Non-pigmented ciliary epithelial cell (primary cell): Measurements from ENCODE around the gene FAM78A.
A peak's percentile ranks its signal among the peaks of the same experiment; 100 is the strongest.
"Not testable (repeated sequence)": the region's sequence is repeated elsewhere in the genome, so short reads cannot be mapped to it uniquely, and the experiment has no call there.

ENCODE experiments used
- DNase-seq: peaks from one replicate; pipeline ENCODE4 v3.0.0-alpha.2; 2010; ENCODE audit warnings: low read depth

Gene FAM78A

DNA sequence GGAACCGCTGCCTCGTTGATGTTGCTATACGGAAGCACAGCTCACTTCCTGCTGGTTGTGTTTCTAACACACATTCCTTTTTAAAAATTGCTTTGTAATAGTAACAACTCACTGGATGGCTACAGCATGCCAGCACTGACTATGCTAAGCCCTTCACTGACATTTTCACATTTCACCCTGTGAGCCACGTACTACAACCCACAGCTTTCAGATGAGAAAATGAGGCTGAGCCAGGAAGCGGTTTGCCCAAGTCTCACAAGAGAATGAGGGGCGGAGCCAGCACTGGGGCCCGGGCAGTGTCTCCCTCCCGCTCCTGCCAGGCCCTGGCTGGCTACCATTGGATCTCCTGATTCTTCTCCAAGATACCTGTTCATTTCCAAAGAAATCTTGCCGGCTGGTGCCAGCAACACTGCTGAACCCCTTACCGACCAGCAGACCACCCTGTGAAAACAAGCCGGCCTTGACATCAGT lies 38.3 kb downstream of the FAM78A start:
- DNase-seq, result peak; percentile 67

DNA sequence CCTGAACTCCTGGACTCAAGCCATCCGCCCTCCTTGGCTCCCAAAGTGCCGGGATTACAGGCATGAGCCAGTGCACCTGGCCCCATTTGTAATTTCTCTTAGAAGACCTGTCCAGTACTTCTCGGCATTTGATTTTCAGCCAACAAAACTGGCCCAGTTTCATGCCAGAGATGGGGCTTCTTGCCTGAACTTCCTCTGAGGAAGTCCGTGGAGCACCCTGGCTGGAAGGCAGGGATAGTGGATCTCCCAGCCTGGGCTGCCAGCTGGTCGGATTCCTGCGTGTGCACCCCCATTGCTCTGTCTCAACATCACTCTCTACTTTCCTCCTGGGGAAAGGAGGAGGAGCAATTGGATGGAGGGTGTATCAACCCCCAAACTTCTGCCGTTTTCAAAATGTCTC lies 39.0 kb downstream of the FAM78A start:
- DNase-seq, result no peak

DNA sequence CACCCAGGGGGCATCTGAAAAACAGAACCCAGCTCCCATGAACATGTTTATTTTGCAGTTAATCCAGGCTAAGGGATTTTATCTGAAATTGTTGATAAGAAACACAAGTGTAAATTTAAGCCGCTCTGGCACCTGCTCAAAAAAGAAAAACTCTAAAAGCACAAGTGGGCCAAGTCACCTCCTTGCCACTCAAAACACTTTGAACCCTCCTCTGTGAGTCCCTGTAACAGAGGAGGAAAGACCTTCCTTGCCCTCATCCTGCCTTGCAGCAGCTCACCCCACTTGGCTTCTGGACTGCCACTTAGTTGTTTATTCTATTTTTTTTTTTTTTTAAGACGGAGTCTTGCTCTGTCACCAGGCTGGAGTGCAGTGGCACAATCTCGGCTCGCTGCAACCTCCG lies 39.5 kb downstream of the FAM78A start:
- DNase-seq, result no peak

DNA sequence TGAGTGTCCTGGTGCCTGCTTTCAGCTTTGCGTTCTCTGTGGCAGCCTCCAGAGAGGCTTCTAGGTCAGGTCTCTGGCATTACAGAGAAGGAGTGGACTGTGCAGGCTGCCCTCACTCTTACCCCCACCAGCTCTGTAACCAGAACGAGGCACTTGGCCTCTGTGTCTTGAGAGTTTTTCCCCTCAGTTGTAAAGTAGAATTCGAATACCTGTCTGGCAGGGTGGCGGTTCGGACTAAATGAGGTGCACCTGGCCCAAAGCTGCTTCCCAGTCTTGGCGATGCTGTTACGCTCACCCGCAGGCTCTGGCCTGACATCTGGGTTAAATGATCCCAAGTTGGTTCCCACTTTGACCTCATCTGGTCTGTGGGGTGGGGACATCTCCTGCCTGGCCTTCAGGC lies 40.1 kb downstream of the FAM78A start:
- DNase-seq, result no peak

DNA sequence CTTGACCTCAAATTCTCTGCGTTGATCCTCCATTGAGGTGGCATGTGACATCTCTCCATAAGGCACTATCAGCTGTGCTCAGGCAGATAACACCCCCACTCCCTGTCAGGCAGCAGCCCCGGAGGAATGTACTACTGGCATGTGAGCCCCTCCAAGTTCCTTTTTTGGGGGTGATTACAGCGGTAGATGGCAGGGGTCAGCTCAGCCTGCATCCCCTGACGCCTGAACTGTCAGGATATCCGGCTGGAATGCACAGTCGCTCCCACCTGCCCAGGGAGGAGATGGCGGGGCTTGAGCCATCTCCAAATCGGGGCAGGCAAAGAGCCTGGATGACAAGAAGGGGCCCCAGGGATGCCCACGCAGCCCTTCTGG lies 40.8 kb downstream of the FAM78A start:
- no peak for DNase-seq

DNA sequence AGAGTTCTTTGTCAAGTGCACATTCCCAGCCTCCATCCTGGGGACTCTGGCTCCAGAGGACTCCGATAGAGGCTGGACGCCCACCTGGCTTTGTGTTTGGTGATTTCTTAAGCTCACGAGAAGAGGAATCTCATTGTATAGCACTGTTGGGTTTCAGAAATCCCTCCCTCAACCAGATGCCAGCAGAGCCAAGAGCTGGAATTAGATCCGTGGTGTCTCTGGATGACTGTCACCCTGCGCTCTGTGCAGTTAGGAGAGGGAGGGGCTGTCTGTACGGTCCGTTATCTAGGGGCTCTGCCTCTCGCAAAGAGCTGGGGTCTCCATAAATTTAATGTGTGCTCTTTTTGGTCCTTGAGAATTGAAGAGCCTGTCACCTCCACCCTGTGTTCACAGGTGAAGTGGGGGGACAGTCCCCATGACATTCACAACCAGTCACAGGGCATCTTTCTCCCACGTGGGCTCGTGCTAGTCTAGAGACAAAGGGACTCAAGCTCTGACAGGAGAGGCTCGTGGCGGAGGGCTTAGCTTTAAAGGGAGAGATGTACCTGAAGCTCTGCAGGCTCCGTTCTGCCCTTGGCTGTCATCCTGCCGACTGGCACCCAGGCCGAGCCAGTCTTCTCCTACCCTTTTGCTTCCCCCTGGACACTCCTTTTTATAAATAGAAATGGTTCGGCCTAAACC lies 41.4 kb downstream of the FAM78A start:
- DNase-seq, result no peak

DNA sequence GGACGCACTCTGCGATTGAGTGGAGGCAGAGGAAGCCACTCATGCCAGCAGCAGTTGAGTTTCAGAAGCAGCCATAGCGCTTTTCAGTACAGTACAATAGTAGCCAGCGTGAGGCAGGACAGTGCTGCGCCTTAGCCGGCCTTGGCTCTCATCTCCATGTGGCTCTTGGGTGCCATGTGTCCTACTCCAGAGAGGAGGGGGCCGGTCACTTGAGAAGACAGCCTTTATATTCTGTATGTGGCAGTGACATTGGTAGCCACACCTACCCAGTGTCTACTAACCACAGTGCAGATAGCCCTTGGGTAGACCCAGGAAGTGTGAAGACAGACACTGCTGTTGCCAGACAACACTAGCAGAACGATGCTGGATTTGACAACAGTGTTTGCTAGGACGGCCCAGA lies 42.3 kb downstream of the FAM78A start:
- no peak for DNase-seq

DNA sequence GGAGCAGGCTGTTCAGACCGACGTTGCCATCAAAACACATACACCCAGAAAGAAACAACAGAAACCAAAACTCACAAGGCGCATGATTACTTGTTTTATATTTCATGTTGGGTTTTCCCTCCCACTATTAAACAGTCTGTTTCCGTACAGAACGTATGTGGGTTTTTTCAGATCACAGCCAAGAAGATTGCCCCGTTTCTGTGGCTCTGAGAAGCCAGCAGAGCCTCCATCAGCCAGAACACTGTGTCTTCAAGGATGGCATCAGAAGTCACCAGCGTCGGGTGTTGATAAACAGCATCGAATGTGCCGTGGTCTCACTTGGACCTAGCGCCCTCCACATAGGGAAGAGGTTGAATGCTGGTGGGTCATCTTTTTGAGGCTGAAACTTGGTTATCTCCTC lies 42.8 kb downstream of the FAM78A start:
- no peak for DNase-seq

DNA sequence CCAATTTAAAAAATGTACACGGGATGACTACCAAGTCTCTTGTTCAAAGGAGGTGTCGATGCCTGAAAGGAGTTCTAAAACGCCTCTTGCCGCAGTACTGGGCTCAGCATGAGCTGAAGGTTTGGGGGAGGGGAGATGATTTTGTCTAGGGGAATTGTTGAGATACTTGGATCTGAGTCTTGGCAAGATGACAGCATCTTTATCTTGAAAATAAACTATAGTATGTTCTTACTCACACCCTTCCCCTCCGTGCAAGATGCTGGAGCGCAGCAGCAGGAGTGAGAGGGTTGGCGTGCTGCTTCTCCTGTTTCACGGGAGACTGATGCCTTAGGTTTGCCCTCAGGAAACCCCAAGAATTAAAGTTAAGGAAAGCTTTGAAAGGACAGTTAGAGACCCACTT lies 47.3 kb downstream of the FAM78A start:
- DNase-seq, result peak; percentile 53

DNA sequence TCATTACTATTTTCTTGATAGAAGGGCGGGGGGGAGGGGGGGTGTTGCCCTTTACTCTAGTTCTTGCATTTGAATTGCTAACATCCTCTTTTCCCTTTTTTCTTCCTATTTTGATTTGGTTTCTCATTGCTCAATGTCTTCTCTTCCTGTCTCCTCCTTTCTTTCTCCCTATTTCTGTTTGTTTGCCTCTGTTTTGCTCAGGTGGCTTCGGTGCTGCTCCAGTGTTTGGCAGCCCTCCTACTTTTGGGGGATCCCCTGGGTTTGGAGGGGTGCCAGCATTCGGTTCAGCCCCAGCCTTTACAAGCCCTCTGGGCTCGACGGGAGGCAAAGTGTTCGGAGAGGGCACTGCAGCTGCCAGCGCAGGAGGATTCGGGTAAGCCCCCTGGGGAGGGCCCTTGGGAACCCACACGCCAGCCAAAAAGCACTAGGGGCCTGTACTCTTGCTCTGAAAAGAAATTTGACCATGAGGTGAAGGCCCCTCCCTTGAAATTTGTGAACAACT lies 48.3 kb downstream of the FAM78A start:
- DNase-seq, result no peak

DNA sequence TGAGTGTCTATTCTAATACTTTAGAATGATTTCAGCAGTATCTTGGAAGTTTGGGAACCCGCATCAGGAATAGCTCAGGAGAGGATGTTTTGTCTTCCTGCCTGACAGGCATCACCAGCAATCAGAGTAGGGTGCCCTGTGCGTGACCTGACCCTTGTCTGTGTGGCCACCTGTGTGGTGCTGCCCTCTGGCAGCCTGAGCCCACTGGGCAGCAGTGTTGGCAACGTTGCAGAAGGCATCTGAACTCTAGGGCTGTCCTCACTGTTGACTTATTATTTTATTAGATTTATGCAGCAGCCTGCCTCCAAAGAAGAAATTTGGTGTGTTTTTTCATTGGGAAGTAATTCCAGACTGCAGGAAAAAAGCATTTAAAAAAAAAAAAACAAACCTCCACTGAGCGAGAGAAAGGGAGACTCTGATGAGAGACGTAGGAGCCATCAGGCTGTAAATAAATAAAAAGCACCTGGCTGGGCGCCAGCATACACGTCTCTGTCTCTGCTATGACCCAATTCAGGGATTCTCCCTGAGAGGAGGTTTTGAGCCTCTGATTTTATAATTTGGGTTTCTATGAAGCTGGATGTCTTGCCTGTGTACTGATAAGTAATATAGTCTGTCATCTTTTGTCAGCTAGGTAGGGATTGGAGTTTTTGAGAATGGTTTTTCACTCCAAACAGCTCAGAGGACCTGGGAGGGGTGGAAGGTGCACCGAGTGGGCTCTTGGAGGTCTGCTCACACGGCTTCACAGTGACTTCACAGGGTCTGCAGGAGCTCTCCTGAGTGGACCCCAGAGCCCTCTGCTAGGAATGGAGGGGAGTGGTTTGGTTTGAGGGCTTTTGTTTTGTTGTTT lies 49.0 kb downstream of the FAM78A start:
- no peak for DNase-seq

DNA sequence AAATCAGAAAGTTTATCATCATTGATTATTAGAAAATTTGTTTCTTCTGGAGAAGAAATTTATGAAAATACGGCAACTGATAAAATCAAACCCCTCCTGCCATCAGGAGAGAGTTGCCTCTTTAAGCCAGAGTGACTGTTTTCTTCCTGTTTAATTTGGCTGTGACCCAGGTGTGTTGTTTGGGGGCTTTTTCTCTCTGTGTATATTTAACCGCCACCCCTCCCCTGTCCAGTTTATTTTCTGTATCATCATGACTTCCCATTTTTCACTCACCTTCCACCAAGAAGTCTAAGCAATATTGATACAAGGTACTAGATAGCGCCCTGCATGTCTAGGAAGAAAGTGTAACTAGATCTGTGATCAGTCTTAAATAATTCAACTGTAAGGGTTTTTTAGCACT lies 50.1 kb downstream of the FAM78A start:
- no peak for DNase-seq

DNA sequence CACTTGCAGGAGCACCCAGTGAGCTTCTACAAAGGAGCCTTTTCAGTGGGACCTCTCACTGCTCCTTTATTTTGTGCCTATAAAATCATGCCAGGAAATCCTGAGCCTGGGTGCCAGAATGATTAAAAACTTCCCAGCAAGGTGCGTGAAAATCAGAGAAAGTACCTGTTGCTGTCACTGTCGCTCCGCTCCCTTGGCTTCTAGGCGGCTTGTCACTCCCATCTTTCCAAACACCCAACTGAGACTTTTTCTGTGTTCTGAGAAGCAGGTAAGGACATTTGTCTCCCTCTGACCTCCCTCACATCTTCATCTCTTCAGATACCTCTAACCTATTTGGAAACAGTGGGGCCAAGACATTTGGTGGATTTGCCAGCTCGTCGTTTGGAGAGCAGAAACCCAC lies 53.9 kb downstream of the FAM78A start:
- no peak for DNase-seq

DNA sequence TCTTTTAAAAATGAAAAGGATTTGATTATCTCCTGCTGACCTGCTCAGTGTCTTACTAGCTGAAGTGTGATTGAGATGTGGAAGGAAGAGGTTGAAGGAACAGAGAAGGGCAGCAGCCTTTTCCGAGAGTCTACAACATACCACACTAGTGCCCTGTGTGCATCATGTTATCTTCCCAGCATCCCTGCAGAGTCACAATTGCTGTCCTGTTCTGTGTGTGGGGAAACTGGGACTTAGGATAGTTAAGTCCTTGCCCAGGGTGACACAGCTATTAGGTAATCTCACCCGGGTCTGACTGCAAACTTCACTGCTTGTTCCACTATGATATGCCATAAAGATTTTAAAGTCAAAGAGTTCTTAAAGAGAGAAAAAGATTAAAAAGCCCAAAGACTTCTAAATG lies 55.8 kb downstream of the FAM78A start:
- DNase-seq, result no peak

DNA sequence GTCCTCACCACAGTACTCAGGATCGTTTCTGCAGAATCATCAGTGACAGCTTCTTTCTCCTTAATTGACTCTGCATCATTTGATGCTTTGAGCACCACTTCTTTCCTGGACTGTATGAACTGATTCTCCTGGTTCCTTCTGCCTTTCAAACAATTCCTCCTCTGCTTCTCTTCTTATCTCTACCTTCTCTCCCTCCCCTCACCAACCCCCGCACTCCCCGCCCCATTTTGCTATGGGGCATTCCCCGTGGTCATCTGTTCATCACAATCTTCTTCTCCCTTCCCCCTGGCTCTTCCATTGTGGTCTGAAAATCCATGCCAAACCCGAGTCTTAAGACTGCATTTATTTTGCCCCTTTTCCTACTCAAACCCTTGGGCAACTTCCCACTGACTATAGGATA lies 57.9 kb downstream of the FAM78A start:
- no peak for DNase-seq

DNA sequence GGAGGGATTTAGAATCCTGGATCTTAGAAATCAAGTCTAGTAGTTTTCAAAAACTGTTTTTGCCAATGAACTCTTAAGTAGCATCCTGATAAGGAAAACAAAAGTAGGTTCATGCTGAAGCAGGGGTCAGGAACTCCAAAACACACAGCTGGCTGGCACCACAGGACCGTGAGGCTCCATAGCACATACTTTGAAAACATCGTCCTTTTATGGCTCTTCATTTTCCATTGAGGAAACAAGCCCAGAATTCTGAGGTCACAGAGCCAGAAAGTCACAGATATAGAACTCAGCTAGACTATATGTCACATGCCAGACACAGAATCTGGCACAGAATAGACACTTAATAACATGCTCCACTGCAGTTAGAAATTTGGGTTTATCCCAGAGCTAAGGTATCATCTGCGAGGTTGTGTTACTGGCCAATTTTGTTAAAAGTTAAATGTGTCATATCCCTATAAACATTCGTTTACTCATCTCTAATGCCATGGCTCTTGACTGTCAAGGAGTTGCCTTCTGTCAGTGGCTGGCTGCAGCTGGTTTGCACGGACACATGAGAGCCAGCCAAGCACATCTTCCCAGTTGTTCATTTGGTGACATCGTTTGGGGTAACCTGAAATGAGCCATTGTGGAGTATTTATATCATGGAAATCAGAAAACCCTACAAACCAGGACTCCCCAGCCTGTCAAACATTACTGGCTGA lies 58.8 kb downstream of the FAM78A start:
- DNase-seq, result no peak

DNA sequence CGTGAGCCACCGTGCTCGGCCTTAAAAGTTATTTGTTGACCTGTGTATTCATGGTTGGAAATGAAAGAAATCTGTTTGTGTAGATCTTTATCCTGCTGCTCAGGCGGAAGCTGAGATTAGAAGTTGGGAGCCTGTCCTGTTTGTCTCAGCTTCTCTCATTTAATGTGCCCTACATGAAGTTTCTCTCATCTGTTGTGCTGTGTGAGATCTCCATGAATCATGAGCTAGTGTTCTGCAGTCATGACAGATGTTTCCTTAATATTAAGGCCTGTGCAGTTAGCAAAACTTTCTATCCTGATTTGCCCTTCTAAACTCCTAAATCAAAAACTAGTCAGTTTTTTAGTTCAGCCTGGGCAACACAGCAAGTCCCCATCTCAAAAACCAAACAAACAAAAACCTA lies 59.5 kb downstream of the FAM78A start:
- DNase-seq, result no peak

DNA sequence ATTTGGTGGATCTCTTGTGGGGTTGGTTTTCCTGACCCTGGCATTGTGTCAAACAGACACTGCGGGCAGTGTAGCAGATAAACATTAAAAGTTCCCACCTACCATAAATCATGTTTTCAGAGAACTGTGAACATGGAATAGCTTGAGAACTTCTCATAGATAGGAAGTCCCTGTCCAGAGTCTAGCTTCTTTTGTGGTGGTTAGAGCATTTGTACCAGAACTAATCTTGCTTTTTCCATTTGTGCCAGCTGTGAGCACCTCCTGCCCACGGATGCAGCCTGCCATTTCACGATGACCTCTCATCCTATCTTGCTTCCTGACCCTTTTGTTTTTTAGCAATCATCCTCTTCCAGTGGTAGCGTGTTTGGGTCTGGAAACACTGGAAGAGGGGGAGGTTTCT lies 61.4 kb downstream of the FAM78A start:
- no peak for DNase-seq

DNA sequence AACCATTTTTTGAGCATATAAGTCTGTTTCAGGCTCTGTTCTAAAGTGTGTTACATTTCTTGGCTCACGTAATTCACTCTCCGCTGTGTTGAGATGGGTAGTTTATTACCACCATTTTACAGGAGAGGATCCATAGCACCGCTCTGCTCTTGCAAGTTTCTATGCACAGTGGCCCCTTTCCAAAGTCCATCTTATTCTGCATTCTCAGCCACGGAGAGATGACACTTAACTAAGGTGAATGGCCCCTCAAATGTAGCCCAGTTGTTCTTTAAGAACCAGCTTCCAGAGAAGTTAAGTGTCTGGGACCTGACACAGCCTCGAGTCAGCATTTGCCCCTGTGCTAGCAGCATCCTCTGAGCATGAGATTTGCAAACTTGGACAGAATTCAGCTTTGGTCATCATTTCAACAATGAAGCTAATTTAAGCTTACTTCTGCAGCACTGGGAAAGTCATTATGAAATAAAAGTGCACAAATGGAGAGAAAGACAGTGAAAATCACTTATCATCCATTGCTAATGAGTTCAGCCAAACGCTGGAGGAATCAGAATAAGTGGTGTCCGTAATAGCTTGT lies 61.9 kb downstream of the FAM78A start:
- no peak for DNase-seq

DNA sequence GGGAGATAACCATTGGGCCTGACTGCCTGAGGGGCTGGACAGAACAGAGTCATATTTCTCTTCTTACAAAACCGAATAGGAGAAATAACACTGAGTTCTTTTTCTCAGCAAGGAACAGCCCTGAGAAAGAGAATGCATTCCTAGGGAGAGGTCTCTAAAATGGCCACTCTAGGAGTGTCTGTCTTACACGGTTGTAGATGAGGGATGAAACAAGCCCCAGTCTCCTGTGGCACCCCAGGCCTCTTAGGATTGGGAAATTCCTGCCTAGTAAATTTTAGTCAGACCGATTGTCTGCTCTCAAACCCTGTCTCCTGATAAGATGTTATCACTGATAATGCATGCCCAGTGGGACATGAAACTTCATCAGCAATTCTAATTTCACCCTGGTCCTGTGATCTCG lies 64.4 kb downstream of the FAM78A start:
- not testable (repeated sequence) for DNase-seq
